Testis (tissue), 5 donors: ENCODE measurements around the gene ADAR. TPM values are rescaled to one million over a fixed set of nuclear protein-coding genes. Genes with fewer than 3 reads are reported as not detected.
"Not testable (repeated sequence)": the region's sequence is repeated elsewhere in the genome, so short reads cannot be mapped to it uniquely, and the experiment has no call there.

Source experiments
- DNase-seq: peaks from one replicate; pipeline ENCODE4 v3.0.0-alpha.2; 2019
- H3K27ac ChIP-seq, 2 donors: fragments of 200-600 bp; sonication (generic); one replicate each; pipeline ENCODE4 v1.5.1; 2019
- H3K27me3 ChIP-seq: fragments of 200-600 bp; sonication (generic); one replicate; pipeline ENCODE4 v1.5.1; 2019
- H3K36me3 ChIP-seq: fragments of 200-600 bp; sonication (generic); one replicate; pipeline ENCODE4 v1.5.1; 2017; ENCODE audit warnings: low read depth; ENCODE audit errors: missing control alignments
- H3K4me1 ChIP-seq: fragments of 200-600 bp; sonication (generic); one replicate; pipeline ENCODE4 v1.5.1; 2019
- H3K4me3 ChIP-seq, 2 donors: fragments of 200-600 bp; sonication (generic); one replicate each; pipeline ENCODE4 v1.5.1; 2017 to 2019
- H3K9me3 ChIP-seq: fragments of 200-600 bp; sonication (generic); one replicate; pipeline ENCODE4 v1.5.1; 2017
- CTCF ChIP-seq, 3 experiments: fragments of 450-650 bp in 2 of 3; fragments of 200-600 bp in 1 of 3; sonication (generic) in 1 of 3; IDR thresholded peaks; one replicate each; pipeline ENCODE4 v1.5.1; 2016 to 2019; ENCODE audit warnings: antibody characterized with exemption in 3 of 3, mild to moderate bottlenecking in 2 of 3, moderate library complexity in 1 of 3
- POLR2A ChIP-seq: fragments of 450-650 bp; IDR thresholded peaks from one replicate; pipeline ENCODE4 v1.6.1; 2017; ENCODE audit warnings: antibody characterized with exemption, mild to moderate bottlenecking, moderate library complexity
- WGBS, 2 donors: methylation state at CpG; one replicate each; pipeline ENCODE4 v1.1.5; 2018; 5-methylcytosine and 5-hydroxymethylcytosine counted together
- intact Hi-C: fragments of 100-400 bp; cut with DNase I; formaldehyde crosslinking; loops from one replicate; pipeline ENCODE4 v1.15.1; 2023; ENCODE audit warnings: low total_unique reads
- long read RNA-seq, 2 donors: transcript quantifications; one replicate each; lab custom pipeline, GENCODE V29; 2026
- polyA plus RNA-seq: library from polyadenylated mRNA; stranded (reverse); fragments of 350-450 nt; fragmentation: Illumina TruSeq; extraction: RNeasy Lipid Tissue Mini Kit (QIAGEN cat#74804); gene quantifications from one replicate; pipeline ENCODE4 v1.2.3, GENCODE V29; 2014; ENCODE audit warnings: low read depth, low replicate concordance; ENCODE audit not compliant: insufficient read depth
- total RNA-seq, 2 donors: library from RNA; depleted of rRNA; stranded (reverse); fragments of >200 nt; gene quantifications; one replicate each; pipeline ENCODE4 v1.2.3, GENCODE V29; 2016

Gene ADAR, protein sequence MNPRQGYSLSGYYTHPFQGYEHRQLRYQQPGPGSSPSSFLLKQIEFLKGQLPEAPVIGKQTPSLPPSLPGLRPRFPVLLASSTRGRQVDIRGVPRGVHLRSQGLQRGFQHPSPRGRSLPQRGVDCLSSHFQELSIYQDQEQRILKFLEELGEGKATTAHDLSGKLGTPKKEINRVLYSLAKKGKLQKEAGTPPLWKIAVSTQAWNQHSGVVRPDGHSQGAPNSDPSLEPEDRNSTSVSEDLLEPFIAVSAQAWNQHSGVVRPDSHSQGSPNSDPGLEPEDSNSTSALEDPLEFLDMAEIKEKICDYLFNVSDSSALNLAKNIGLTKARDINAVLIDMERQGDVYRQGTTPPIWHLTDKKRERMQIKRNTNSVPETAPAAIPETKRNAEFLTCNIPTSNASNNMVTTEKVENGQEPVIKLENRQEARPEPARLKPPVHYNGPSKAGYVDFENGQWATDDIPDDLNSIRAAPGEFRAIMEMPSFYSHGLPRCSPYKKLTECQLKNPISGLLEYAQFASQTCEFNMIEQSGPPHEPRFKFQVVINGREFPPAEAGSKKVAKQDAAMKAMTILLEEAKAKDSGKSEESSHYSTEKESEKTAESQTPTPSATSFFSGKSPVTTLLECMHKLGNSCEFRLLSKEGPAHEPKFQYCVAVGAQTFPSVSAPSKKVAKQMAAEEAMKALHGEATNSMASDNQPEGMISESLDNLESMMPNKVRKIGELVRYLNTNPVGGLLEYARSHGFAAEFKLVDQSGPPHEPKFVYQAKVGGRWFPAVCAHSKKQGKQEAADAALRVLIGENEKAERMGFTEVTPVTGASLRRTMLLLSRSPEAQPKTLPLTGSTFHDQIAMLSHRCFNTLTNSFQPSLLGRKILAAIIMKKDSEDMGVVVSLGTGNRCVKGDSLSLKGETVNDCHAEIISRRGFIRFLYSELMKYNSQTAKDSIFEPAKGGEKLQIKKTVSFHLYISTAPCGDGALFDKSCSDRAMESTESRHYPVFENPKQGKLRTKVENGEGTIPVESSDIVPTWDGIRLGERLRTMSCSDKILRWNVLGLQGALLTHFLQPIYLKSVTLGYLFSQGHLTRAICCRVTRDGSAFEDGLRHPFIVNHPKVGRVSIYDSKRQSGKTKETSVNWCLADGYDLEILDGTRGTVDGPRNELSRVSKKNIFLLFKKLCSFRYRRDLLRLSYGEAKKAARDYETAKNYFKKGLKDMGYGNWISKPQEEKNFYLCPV
- total RNA-seq (100 to 1,000 TPM; 168 to 181 TPM), polyA plus RNA-seq (94.4 TPM)
- long read RNA-seq, donor 1, full-length matches to known transcripts: 14 of 53 reads
- long read RNA-seq, donor 1, partial matches to known transcripts: 39 of 53 reads
- long read RNA-seq, donor 1, other reads (novel, unspliced or antisense): 0 of 53 reads
- long read RNA-seq, donor 2, full-length matches to known transcripts: 1 of 40 reads
- long read RNA-seq, donor 2, partial matches to known transcripts: 39 of 40 reads
- long read RNA-seq, donor 2, other reads (novel, unspliced or antisense): 0 of 40 reads

- peak within 1 kb of the TSS; percentile 85 to 92 for H3K4me3 ChIP-seq
- intact Hi-C loops: no loop called here
- 0 to 1% methylated on average over 27 to 57 of the region's 59 CpGs for WGBS, 2 donors
- peak; percentile 94 for DNase-seq
- H3K27me3 ChIP-seq: no peaks in the 10 kb centered on the region
- H3K9me3 ChIP-seq: no peaks in the 10 kb centered on the region
- peaks cover 34% of the 10 kb centered on the region for H3K4me1 ChIP-seq
- peak within 1 kb of the TSS; percentile 97 to 98 for H3K27ac ChIP-seq
- no peak for TF ChIP-seq CTCF (IDR thresholded peaks at IDR 0.05)
- TF ChIP-seq POLR2A: no peak
- H3K36me3 ChIP-seq: no peaks in the 10 kb centered on the region
Measured at GRCh38 chr1:154607609-154608396, at the start of gene ADAR. Gene ADAR, minus strand, starts transcription at chr1:154608186. Its CDS starts 180 bp downstream, at chr1:154608006.

DNA sequence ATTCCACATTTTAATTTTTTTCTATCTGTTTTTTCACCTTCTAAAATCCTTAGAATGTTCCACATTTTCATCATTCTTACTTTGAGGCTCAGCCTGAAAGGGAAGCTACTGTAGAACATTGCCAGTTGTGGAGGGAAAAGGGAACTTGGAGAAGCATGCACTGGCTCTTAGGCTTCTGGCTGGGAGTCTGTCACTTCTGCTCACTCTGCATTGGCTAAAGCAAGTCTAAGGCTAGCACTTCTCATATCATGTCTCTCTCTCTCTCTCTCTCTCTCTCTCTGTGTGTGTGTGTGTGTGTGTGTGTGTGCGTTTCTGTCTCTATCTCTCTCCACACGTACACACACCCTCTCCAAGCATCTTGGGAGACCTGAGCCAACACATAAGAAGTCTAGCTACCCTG is 49.6 kb upstream of the ADAR start:
- no peaks in the 10 kb centered on the region for H3K9me3 ChIP-seq
- TF ChIP-seq POLR2A (no peak), CTCF (IDR thresholded peaks at IDR 0.05) (no peak)
- H3K4me3 ChIP-seq: no peak overlapping the region
- no peak for DNase-seq
- no peaks in the 10 kb centered on the region for H3K4me1 ChIP-seq
- no peaks in the 10 kb centered on the region for H3K36me3 ChIP-seq
- intact Hi-C loops: no loop called here
- 25 to 46% methylated on average over 2 of the region's 2 CpGs for WGBS, 2 donors
- H3K27me3 ChIP-seq: no peaks in the 10 kb centered on the region
- H3K27ac ChIP-seq: no peak overlapping the region

DNA sequence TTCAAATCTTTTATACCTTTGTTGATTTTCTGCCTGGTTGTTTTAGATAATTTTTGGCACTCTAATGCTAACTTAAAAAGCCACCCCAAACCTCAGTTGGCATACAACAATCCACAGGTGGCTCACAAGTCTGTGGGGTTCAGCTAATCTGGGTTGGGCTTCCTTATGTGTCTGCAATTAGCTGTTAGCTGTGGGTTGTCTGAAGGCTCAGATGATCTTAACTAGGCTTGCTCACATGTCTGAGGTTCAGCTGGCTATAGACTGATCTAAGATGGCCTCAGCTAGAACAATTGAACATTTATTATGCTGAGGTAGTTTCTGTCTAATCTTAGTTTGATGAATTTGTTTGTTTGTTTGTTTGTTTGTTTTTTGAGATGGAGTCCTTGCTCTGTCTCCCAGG is 44.9 kb upstream of the ADAR start:
- intact Hi-C loops: no loop called here

DNA sequence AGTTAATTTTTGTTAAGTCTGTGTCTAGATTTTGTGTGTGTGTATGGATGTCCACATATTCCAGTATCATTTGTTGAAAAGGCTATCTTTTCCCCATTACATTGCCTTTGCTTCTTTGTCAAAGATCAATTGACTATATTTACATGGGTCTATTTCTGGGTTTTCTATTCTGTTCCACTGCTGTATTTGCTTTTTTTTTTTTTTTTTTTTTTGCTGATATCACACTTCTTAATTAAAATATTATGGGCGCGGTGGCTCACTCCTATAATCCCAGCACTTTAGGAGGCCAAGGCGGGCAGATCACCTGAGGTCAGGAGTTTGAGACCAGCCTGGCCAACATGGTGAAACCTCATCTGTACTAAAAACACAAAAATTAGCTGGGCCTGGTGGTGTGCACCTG is 36.7 kb upstream of the ADAR start:
- H3K4me3 ChIP-seq, H3K4me1 ChIP-seq, H3K27me3 ChIP-seq, DNase-seq, H3K9me3 ChIP-seq, H3K36me3 ChIP-seq, H3K27ac ChIP-seq, intact Hi-C loops: not testable (repeated sequence)
- WGBS, 2 donors: 91 to 96% methylated on average over 3 of the region's 3 CpGs

More for the DNA sequence above, 44.9 kb upstream of the ADAR start:
- no peak for DNase-seq
- no peaks in the 10 kb centered on the region for H3K9me3 ChIP-seq
- H3K36me3 ChIP-seq: no peaks in the 10 kb centered on the region
- H3K27me3 ChIP-seq: no peaks in the 10 kb centered on the region
- no peak overlapping the region for H3K4me3 ChIP-seq
- H3K27ac ChIP-seq: no peak overlapping the region
- H3K4me1 ChIP-seq: no peaks in the 10 kb centered on the region
- TF ChIP-seq POLR2A (no peak), CTCF (IDR thresholded peaks at IDR 0.05) (no peak)
